D341Med (cell line): ENCODE results near the gene UHRF1.
"Not testable (repeated sequence)": the region's sequence is repeated elsewhere in the genome, so short reads cannot be mapped to it uniquely, and the experiment has no call there.

Source experiments
- DNase-seq: peaks from one replicate; pipeline ENCODE4 v3.0.0; 2012; ENCODE audit warnings: low spot score

The UHRF1 gene

DNA sequence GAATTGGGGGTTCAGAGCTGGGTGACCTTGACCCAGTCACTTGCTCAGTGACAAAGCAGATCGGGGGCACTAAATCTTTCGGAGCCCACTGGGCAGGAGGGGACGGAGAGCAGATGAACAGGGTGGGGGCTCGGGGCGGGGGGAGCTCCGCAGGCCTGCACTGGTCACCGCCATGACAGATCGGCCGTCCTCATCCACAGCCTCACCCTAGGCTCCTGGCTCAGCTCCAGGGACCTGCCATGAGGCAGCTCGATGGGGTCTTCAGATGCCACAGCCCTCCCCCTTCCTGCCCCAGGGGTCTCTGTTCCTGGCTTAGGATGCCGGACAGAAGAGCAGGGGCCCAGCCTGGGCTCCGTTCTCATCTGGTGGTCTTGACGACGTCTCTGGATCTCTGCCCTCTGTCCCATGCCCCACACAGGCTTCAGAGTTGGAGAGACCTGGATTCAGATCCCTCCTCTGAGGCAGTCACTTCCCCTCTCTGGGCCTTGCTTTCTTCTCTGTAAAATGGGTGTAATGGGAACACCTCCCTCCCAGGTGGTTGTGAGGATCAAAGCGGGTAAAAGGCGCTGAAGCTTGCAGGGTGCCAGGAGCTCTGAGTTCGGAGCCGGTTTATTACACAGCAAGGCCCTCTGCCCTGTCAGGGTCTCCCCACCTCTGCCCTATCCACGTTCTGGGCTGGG is 62.7 kb downstream of the UHRF1 start:
- DNase-seq = no peak

DNA sequence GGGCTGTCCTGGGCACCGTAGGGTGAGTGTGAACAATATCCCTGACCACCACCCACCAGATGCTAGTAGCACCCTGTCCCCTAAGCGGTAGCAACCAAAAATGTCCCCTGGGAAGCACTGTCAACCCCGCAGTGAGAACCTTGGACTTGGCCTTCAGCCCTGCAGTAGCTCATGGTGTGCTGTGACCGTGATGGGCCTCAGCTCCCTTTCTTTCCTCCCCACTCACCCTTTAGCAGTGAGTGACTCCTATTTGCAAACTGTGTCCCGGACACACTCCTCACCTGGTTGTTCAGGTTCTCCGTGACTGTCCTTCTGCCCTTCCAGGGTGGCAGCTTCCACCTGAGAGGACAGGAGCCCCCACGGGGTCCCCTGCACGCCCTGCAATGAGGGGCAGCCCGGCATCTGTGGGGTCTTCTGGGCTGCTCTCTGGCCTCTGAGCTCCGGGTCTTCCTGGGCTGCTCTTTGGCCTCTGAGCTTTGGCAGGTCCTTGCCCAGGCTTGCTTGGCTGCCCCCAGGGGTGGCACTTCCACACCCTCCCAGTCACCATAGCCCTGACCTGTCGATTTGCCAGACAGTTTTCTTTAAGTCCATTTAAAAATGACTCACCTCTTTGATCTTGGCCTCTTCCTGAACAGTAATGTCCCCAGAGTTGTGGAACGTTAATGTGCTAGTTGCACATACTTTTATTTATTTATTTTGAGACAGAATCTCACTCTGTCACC is 63.4 kb downstream of the UHRF1 start:
- no peak for DNase-seq

DNA sequence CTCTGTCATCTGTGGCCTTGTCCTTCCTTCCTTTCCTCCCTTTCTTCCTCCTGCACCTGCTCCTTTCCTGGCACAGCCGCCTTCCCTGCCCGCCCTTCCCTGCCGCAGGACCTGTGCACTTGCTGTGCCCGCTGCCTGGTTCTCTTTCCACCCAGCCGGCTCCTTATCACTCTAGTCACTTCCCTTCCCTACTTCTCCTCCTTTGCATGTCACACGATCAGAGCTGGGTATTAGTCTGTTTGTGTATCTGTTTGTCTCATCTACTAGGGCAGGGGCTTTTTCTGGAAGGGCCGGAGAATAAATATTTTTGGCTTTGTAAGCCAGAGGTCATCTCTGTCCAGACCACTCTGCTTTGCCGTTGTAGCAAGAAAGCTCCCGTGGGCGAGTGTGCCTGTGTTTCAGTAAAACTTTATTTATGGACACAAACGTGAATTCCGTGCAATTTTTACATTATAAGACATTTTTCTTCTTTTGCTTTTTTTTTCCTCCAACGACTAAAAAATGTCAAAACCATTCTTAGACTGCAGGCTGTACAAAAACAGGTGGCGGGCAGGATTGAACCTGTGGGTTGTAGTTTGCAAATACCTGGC is 65.7 kb downstream of the UHRF1 start:
- peak; percentile 12 for DNase-seq

DNA sequence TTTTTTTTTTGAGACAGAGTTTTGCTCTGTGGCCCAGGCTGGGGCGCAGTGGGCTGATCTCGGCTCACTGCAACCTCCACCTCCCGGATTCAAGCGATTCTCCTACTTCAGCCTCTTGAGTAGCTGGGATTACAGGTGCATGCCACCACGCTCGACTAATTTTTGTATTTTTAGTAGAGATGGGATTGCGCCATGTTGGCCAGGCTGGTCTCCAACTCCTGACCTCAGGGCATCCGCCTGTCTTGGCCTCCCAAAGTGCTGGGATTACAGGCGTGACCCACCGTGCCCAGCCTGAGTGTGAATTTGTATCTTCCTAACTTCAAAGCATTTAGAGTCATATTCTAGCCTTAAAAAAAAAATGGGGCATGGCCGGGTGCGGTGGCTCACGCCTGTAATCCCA is 66.3 kb downstream of the UHRF1 start:
- DNase-seq = not testable (repeated sequence)

- DNase-seq = peak; percentile 71
These were observed 67.3 kb downstream of the UHRF1 start for GRCh38 chr19:4976401-4977298.

DNA sequence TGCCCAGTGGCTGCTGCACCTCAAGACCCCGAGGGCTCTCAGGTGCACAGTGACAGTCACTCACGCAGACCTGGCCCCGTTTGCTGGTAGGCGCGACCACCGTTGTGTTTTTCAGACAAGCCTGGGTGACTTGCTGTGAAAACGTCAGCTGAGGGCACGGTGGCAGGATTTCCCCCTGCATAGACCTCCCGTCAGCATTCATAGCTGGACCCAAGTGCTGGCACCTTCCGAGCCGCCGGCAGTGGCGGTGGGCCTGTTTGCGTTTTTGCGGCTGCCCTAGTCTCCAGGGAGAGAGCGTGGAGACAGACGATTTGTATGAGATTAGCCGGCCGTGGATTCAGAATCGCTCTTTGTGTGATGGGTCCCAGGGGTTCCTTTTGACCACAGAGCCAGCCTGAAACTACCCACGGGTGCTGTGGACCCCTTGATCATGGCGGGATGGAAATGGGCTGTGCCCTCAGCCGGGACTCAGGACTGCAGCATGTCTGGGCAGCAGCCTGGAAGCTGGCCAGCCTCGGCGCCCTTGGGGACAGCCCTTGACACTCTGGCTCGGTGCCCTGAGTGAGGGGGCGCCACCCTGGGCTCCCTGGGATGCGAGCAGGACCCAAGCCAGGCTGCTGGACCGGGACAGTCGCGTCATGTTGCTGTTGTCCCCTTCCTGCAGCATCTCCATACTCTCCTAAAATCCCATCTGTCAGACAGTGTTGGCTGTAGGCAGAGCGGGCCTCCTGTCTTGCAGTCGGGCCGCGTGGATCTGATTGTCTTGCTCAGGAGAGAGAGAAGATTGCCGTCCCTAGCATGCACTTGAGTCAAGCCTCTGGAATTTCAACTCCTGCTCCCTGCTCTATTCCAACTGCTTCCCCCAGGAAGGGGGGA is 68.2 kb downstream of the UHRF1 start:
- peak; percentile 69 for DNase-seq

GRCh38 chr19:4979211-4979807 is 70.0 kb downstream of the UHRF1 start:
- peak; percentile 16 for DNase-seq

DNA sequence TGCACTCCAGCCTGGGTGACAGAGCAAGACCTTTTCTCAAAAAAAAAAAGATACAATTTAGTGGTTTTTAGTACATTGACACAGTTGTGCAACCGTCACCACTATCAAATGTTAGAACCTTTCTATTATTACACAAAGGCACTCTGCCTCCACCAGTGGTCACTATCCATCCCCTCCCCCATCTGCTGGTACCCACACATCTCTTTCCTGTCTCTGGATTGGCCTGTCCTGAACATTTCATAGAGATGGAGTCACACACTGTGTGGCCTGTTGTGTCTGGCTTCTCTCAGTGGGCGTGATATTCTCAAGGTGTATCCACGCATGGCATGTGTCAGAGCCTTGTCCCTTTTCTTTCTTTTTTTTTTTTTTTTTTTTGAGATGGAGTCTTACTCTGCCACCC is 70.8 kb downstream of the UHRF1 start:
- DNase-seq = no peak

DNA sequence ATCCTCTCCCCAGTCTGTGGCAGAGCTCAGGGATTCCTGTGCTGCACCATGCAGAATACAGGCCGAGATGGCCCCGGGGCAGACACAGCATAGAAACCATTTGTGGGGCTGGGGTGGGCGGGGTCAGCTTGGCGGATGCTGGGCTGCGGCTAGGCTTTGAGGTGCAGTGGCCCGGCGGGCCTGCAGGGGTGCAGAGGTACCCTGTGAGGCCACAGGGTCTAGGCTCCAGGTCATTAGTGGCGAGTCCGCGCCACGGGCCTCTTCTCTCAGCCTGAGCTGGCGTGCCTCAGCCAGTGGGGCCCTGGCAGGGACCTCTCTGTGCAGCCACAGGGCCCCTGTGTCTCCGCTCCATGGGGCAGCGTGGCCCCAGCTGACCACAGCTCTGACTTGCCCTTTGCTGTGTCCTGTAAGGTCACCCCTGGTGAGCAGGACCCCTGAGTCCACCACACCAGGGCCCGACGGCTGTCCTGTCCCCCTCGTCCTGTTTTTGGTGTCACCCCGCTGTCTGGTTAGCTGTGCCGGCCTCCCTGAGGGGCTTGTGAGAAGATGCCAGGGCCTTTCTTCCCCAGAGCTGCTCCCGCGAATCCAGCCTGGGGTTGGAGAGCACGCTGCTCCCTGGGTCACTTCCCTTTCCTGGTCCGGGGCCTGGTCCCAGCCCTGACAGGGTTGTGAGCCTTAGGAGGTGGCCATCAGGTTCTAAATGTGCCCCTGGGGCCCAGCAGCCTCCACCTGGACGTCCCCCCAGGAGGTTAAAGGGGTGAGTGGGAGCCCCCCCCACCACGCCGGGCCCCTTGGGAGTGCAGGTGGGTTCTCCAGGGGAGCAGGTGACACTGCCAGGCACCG is 71.8 kb downstream of the UHRF1 start:
- no peak for DNase-seq

DNA sequence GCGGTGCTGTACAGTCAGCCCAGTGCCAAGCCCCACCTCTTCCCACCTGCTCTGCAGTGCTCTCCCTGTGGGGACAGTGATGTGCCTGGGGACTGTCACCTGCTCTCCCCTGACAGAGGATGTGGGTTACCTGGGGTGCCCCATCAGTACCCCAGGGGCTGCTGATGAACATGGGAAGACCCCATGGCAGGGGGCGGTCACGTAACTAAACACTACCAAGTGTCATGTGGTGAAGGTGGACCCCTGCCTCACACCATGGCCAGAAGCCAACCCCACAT is 72.3 kb downstream of the UHRF1 start:
- no peak for DNase-seq

DNA sequence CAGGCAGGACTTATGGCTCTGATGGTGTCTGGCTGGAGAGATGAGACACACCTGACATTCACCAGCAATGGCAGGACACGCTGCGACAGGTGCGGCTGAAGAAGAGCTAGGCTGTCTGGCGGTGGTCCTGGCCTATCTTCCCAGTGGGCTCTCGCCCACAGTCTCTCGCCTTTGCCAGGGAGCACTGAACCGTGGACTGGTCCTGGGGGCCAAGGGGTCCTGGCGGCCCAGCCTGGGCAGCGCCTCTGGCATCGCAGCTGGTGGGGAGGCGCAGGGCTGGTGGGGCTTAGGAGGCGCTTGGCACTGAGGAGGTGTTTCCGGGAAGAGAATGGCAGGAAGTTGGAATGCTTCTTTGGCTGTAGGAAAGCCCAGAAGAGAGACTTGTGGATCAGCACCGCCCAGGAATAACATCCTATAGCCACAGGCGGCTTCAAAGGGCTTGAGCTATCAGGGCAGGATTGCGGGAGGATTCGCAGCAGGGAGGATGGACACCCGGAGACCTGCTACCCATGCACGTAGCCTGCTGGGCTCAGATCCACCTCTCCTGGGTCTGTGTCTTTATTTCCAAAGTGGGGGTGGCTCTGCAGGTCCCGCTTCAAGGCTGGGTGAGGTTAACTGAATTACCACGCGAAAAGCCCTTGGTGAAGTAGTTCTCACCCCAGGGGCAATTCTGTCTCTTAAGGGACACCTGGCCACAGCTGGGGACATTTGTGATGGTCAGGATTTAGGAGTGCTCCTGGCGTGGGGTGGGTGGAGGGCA is 74.2 kb downstream of the UHRF1 start:
- no peak for DNase-seq

GRCh38 chr19:4984106-4984380 is 74.7 kb downstream of the UHRF1 start:
- DNase-seq = no peak

DNA sequence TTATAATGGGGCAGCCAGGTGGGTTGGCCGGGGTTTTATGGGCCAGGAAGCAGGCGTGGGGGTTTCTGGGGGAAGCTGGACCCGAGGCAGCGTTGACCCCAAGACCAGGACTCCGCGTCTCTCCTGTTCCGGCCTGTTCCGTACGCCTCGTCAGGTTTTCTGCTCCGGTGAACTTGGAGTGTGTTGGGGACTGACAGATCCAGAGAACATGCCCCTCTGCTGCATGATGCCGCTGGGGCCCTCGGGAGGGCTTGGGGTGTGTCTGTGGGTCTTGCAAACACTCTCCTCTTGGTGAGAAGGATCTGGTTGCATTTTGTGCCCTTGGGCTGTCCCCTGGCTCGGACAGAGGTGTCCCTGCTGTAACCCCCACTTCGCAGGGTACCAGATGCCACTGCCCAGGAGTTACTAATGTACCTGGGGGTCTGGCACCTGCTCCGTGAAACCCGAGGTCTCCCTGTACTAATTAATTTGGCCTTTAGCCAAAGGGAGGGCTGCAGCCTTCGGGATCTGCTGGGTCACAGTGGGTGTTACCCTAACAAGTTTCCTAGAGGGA is 75.2 kb downstream of the UHRF1 start:
- DNase-seq = no peak

GRCh38 chr19:4985551-4985991 is 76.3 kb downstream of the UHRF1 start:
- peak; percentile 53 for DNase-seq

GRCh38 chr19:4986056-4986455 is 76.8 kb downstream of the UHRF1 start:
- no peak for DNase-seq

DNA sequence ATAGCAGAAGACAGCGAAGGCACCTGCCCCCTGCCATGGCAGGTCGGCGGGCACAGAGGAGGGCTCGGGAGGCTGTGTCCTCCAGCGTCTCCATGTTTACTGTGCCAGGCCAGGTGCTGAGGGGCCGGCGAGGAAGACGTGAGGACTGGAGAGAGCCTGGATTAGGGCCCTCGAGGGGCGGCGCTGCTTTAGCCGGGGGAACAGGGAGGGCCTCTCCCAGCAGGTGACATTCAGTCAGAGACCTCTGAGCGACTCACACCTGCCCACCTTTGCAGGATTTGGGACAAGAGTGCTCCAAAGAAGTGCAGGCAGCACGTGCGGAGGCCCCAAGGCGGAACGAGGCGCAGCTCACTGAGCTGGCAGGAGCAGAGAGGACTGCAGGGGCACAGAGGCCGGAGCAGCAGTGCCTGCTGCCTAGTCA is 77.2 kb downstream of the UHRF1 start:
- no peak for DNase-seq

DNA sequence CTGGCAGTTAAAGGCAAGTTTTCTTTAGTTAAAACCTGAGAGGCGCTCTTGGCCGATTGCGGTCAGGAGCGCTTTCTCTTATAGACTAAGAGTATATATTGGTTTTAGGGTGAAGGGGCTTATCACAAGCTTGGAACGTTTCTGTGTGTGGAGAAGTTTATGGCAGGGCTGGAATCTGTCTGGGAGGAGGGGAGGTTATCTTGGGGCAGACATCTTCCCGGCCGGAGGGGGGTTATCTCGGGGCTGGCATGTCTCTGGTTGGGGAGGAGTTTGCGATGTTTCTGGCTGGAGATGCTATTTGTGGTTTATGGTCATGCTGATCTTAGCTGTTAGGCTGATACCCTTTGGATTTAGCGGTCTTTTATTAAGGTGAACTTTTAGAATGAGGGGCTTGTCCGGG is 78.0 kb downstream of the UHRF1 start:
- no peak for DNase-seq

DNA sequence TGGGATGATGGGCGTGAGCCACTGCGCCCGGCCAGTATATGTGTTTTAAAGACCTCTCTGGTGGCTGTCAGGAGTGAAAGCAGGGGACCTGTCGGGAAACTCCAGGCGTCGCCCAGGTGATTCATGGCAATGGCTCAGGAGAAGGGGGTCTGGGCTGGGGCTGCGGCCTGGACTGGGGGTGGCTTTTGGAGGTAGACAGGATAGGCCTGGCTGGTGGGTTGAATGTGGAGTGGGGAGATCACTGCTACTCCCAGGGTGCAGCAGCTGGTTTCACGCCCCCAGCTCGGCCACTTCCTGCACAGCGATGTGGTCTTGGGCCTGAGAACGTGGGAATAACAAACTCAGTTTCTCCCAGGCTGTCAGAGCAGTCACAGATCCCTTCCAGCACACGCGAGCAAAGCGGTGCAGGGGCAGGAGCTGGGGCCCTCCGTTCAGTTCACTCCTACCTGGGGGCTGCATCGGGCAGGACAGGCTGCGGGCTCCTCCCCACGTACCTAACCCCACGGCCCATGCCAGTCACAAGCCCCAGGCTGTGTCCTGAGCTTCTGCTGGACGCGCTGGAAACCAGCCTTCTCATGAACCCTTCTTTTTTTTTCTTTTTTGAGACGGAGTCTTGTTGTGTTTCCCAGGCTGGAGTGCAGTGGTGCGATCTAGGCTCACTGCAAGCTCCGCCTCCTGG is 78.5 kb downstream of the UHRF1 start:
- peak; percentile 43 for DNase-seq

DNA sequence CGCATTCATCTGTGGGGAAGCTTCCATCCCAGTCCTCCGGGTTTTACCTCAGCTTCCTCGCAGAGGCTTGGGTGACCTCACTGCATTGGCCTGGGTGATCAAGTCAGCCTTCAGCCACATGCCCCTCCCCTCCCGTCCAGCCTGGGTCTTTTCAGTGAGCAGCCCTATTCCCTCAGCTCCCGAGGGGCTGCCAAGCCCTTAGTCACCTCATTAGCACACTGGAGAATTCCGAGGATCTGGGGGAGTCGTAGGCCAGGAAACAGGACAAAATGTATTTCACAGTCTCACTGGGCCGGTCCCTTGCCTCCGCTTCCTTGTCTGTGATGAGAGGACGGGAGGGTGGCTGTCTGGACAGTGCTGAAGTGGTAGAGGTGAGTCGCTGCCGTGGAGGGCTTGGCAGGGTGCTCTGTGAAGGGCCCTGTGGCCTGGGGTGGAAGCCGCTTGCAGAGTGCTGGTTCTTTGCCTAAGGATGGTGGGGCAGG is 79.5 kb downstream of the UHRF1 start:
- peak; percentile 77 for DNase-seq
